IMR-90 (cell line): ENCODE results near the gene NEAT1.

Source experiments
- BHLHE40 ChIP-seq: fragments of 150-350 bp; IDR thresholded peaks from 2 replicates; pipeline ENCODE4 v1.6.1; 2016; ENCODE audit warnings: mild to moderate bottlenecking, low read depth, low read length
- CTCF ChIP-seq: conservative IDR thresholded peaks from 2 replicates; pipeline ENCODE4 v1.5.1; 2012; ENCODE audit warnings: mild to moderate bottlenecking, low read depth, low read length, improper control_type of control experiment
- MAFK ChIP-seq: IDR thresholded peaks from 2 replicates; pipeline ENCODE4 v1.6.1; 2012; ENCODE audit warnings: low read depth, low read length, improper control_type of control experiment
- MXI1 ChIP-seq: IDR thresholded peaks from 2 replicates; pipeline ENCODE4 v1.6.1; 2012; ENCODE audit warnings: low read depth, mild to moderate bottlenecking, low read length, moderate library complexity, borderline replicate concordance
- POLR2A ChIP-seq: IDR thresholded peaks from 2 replicates; pipeline ENCODE4 v1.6.1; 2012; ENCODE audit warnings: mild to moderate bottlenecking, low read depth, low read length
- RAD21 ChIP-seq: IDR thresholded peaks from 2 replicates; pipeline ENCODE4 v1.6.1; 2012; ENCODE audit warnings: low read length, improper control_type of control experiment
- RCOR1 ChIP-seq: IDR thresholded peaks from 2 replicates; pipeline ENCODE4 v1.6.1; 2012; ENCODE audit warnings: mild to moderate bottlenecking, low read length, improper control_type of control experiment; ENCODE audit not compliant: insufficient replicate concordance
- RFX5 ChIP-seq: IDR thresholded peaks from 2 replicates; pipeline ENCODE4 v1.8.0; 2012; ENCODE audit warnings: low read depth, mild to moderate bottlenecking, low read length, moderate library complexity
- SMC3 ChIP-seq: fragments of 150-350 bp; IDR thresholded peaks from 2 replicates; pipeline ENCODE4 v1.6.1; 2016; ENCODE audit warnings: low read depth, mild to moderate bottlenecking, antibody characterized with exemption, low read length, moderate library complexity

GRCh38 chr11:65459552-65459951 is 37.0 kb downstream of the NEAT1 start:
- no peak for TF ChIP-seq POLR2A
- no peak for TF ChIP-seq CTCF
- no peak for TF ChIP-seq BHLHE40
- TF ChIP-seq RAD21 = no peak
- TF ChIP-seq MXI1 = no peak
- no peak for TF ChIP-seq SMC3
- no peak for TF ChIP-seq RFX5
- no peak for TF ChIP-seq MAFK
- TF ChIP-seq RCOR1 = no peak
